HepG2 (cell line): ENCODE results near the gene PPAN. TPM values are rescaled to one million over a fixed set of nuclear protein-coding genes. Genes with fewer than 3 reads are reported as not detected.
A peak's percentile ranks its signal among the peaks of the same experiment; 100 is the strongest.

Experiments
- CC2D1A ChIP-seq: sonication (generic); formaldehyde crosslinking; IDR thresholded peaks from 2 replicates; pipeline ENCODE4 v1.8.1; 2023; ENCODE audit warnings: mild to moderate bottlenecking, missing genetic modification reagents
- DMAP1 ChIP-seq: IDR thresholded peaks from 2 replicates; pipeline ENCODE4 v1.6.1; 2016
- FOXP4 ChIP-seq: sonication (generic); formaldehyde crosslinking; IDR thresholded peaks from 2 replicates; pipeline ENCODE4 v1.4.0; 2020; ENCODE audit warnings: missing genetic modification reagents
- GTF2F1 ChIP-seq: fragments of 150-350 bp; IDR thresholded peaks from 2 replicates; pipeline ENCODE4 v1.6.1; 2014; ENCODE audit warnings: low read length
- HMGXB3 ChIP-seq: sonication (generic); formaldehyde crosslinking; IDR thresholded peaks from 2 replicates; pipeline ENCODE4 v1.4.0; 2020; ENCODE audit warnings: missing genetic modification reagents, borderline replicate concordance
- MED13 ChIP-seq: sonication (generic); formaldehyde crosslinking; IDR thresholded peaks from 2 replicates; pipeline ENCODE4 v1.5.0; 2020; ENCODE audit warnings: missing genetic modification reagents
- NFKB2 ChIP-seq: sonication (generic); formaldehyde crosslinking; IDR thresholded peaks from 2 replicates; pipeline ENCODE4 v1.4.0; 2020; ENCODE audit warnings: missing genetic modification reagents, borderline replicate concordance
- POGZ ChIP-seq: sonication (generic); formaldehyde crosslinking; IDR thresholded peaks from 2 replicates; pipeline ENCODE4 v1.4.0; 2020; ENCODE audit warnings: mild to moderate bottlenecking, missing genetic modification reagents
- SALL2 ChIP-seq: sonication (generic); formaldehyde crosslinking; IDR thresholded peaks from 2 replicates; pipeline ENCODE4 v1.8.1; 2023; ENCODE audit warnings: mild to moderate bottlenecking, missing genetic modification reagents, inconsistent platforms
- SIN3B ChIP-seq: fragments of 150-350 bp; IDR thresholded peaks from 2 replicates; pipeline ENCODE4 v1.6.1; 2014; ENCODE audit warnings: low read length
- STAG1 ChIP-seq: sonication (generic); formaldehyde crosslinking; IDR thresholded peaks from 2 replicates; pipeline ENCODE4 v1.4.0; 2020; ENCODE audit warnings: missing genetic modification reagents
- STAT5B ChIP-seq: sonication (generic); formaldehyde crosslinking; IDR thresholded peaks from 2 replicates; pipeline ENCODE4 v1.4.0; 2020; ENCODE audit warnings: missing genetic modification reagents
- SYNCRIP ChIP-seq: fragments of 200-400 bp; formaldehyde crosslinking; IDR thresholded peaks from 2 replicates; pipeline ENCODE4 v1.6.1; 2018; ENCODE audit warnings: mild to moderate bottlenecking, low read depth, low read length; ENCODE audit not compliant: insufficient read depth
- THAP8 ChIP-seq: sonication (generic); formaldehyde crosslinking; IDR thresholded peaks from 2 replicates; pipeline ENCODE4 v1.5.1; 2020; ENCODE audit warnings: missing genetic modification reagents, mild to moderate bottlenecking, borderline replicate concordance
- ZBTB49 ChIP-seq: sonication (generic); formaldehyde crosslinking; IDR thresholded peaks from 2 replicates; pipeline ENCODE4 v1.4.0; 2020; ENCODE audit warnings: missing genetic modification reagents, borderline replicate concordance
- ZNF598 ChIP-seq: sonication (generic); formaldehyde crosslinking; IDR thresholded peaks from 2 replicates; pipeline ENCODE4 v1.5.1; 2020; ENCODE audit warnings: mild to moderate bottlenecking, missing genetic modification reagents, borderline replicate concordance
- ZNF652 ChIP-seq: IDR thresholded peaks from 2 replicates; pipeline ENCODE4 v1.6.1; 2016; ENCODE audit warnings: low read depth, borderline replicate concordance
- ZNF691 ChIP-seq: sonication (generic); formaldehyde crosslinking; IDR thresholded peaks from 2 replicates; pipeline ENCODE4 v1.4.0; 2020; ENCODE audit warnings: missing genetic modification reagents, low read depth, mild to moderate bottlenecking, borderline replicate concordance
- ZNF770 ChIP-seq: sonication (generic); formaldehyde crosslinking; IDR thresholded peaks from 2 replicates; pipeline ENCODE4 v1.5.0; 2020; ENCODE audit warnings: mild to moderate bottlenecking, missing genetic modification reagents
- polyA plus RNA-seq, 8 experiments: library from polyadenylated mRNA; depleted of rRNA in 3 of 8; stranded (reverse) in 7 of 8; unstranded in 1 of 8; fragments of >200 nt; fragmentation: Illumina TruSeq in 4 of 8; extraction: Trizol in 4 of 8; gene quantifications; 2 replicates each; pipeline versions ENCODE4 v1.2.1 to v1.2.3, GENCODE V29; 2011 to 2016; ENCODE audit warnings: low read depth in 4 of 8, missing spikeins in 1 of 8, mixed read lengths in 1 of 8; ENCODE audit not compliant: insufficient read depth in 1 of 8
- total RNA-seq, 5 experiments: library from RNA; depleted of rRNA; stranded (reverse); fragments of >200 nt; fragmentation: Illumina TruSeq; extraction: Trizol; gene quantifications; 2 replicates each; pipeline ENCODE4 v1.2.3, GENCODE V29; 2016; ENCODE audit warnings: low read depth in 1 of 5

The PPAN gene
- total and polyA plus RNA-seq, 2 of the 13 experiments (the other 11 are each of a cell fraction or from before 2014, with no cell fraction given): 36.2 to 41.9 TPM

GRCh38 chr19:10079031-10079453, 27.1 kb upstream of the PPAN start (continued):
- no peak for TF ChIP-seq ZBTB49 (CRISPR knock-in tag)
- no peak for TF ChIP-seq MED13 (CRISPR knock-in tag)
- TF ChIP-seq GTF2F1: no peak
- TF ChIP-seq HMGXB3 (CRISPR knock-in tag): no peak
- no peak for TF ChIP-seq ZNF652 (CRISPR knock-in tag)
- no peak for TF ChIP-seq SIN3B
- TF ChIP-seq STAT5B (CRISPR knock-in tag): no peak
- no peak for TF ChIP-seq FOXP4 (CRISPR knock-in tag)
- no peak for TF ChIP-seq CC2D1A
- TF ChIP-seq ZNF770 (CRISPR knock-in tag): peak; percentile 89
- TF ChIP-seq THAP8 (CRISPR knock-in tag): no peak
- 0 out of 2 replicates have a peak, but pooled peaks have one; percentile 15 for TF ChIP-seq POGZ (CRISPR knock-in tag)
- no peak for TF ChIP-seq SYNCRIP
- TF ChIP-seq NFKB2 (CRISPR knock-in tag): no peak
- TF ChIP-seq ZNF691 (CRISPR knock-in tag): no peak
- no peak for TF ChIP-seq SALL2 (CRISPR knock-in tag)
- no peak for TF ChIP-seq DMAP1 (CRISPR knock-in tag)
- TF ChIP-seq ZNF598: no peak
- no peak for TF ChIP-seq STAG1 (CRISPR knock-in tag)
